Measurements from ENCODE around the gene RNASE12. TPM values are rescaled to one million over a fixed set of nuclear protein-coding genes. Genes with fewer than 3 reads are reported as not detected.
"Not testable (repeated sequence)": the region's sequence is repeated elsewhere in the genome, so short reads cannot be mapped to it uniquely, and the experiment has no call there.

Gene RNASE12
- total RNA-seq, 1 donor from 2014 or later = not detected

DNA sequence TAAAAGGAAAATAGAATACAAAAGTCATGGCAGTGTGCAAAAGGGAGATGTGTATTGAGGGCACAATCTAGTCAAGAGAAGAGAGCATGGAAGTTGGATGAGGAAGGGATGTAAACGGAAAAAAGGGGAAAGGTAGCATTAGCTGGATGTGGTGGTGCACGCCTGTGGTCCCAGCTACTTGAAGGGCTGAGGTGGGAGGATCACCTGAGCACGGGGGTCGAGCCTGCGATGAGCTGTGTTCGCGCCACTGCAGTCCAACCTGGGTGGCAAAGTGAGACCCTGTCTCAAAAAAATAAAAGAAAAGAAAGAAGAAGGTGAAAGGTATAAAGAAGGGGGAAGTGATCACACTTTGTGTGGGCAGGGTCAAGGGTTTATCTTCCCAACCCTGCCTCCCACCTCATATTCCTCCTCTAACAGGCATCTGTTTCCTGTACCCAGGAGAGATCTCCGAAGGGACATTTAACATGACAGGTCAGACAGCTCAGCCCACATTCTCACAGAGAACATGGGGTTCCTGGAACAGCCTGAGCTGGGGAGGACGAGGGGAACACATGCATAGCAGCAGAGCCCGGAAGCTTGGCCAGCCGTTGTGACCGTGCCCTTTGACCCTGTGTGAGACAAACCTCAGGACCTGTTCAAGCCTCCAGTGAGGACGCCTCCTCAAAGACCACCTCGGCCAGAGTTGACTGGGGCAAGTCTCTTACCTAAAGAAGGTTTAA lies 12.2 kb downstream of the RNASE12 start:
- no peak for DNase-seq (ENCODE audit: low spot score in 2 of 2, unreplicated experiment in 2 of 2)
- TF ChIP-seq, protein P1, sequence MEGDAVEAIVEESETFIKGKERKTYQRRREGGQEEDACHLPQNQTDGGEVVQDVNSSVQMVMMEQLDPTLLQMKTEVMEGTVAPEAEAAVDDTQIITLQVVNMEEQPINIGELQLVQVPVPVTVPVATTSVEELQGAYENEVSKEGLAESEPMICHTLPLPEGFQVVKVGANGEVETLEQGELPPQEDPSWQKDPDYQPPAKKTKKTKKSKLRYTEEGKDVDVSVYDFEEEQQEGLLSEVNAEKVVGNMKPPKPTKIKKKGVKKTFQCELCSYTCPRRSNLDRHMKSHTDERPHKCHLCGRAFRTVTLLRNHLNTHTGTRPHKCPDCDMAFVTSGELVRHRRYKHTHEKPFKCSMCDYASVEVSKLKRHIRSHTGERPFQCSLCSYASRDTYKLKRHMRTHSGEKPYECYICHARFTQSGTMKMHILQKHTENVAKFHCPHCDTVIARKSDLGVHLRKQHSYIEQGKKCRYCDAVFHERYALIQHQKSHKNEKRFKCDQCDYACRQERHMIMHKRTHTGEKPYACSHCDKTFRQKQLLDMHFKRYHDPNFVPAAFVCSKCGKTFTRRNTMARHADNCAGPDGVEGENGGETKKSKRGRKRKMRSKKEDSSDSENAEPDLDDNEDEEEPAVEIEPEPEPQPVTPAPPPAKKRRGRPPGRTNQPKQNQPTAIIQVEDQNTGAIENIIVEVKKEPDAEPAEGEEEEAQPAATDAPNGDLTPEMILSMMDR (IDR thresholded peaks at IDR 0.05; ENCODE audit: unreplicated experiment) = no peak
- no peaks in the 10 kb centered on the region for H3K36me3 Mint-ChIP-seq
- no peak overlapping the region for H3K4me3 Mint-ChIP-seq
- no peaks in the 10 kb centered on the region for H3K9me3 Mint-ChIP-seq
- no peaks in the 10 kb centered on the region for H3K4me1 Mint-ChIP-seq
- H3K27ac Mint-ChIP-seq = no peak overlapping the region
- H3K27me3 Mint-ChIP-seq (ENCODE audit: low read depth) = no peaks in the 10 kb centered on the region

DNA sequence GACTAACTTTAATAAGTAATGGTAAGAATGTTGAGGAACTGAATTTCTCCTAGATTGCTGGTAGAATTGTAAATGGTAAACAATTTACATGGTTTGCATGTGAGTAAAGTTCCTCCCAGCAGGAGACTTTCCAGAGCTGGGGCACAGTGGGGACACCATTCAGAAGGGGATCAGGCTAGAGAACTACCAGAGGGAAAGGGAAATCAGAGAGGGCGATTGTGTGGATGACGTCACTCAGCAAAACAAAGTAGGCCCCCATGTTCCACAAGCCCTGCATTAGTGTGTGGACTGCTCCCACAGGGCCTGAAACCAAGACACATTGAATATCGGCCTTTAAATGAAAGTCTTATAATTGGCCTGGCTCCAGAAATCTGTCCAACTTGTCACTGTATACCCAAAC lies 12.9 kb downstream of the RNASE12 start:
- Mint-ChIP-seq H3K36me3 (no peaks in the 10 kb centered on the region), H3K27me3 (ENCODE audit: low read depth) (no peaks in the 10 kb centered on the region), H3K27ac (no peak overlapping the region), H3K9me3 (no peaks in the 10 kb centered on the region), H3K4me3 (no peak overlapping the region), H3K4me1 (no peaks in the 10 kb centered on the region)
- no peak for DNase-seq (ENCODE audit: low spot score in 2 of 2, unreplicated experiment in 2 of 2)
- TF ChIP-seq, protein P1 (IDR thresholded peaks at IDR 0.05; ENCODE audit: unreplicated experiment) = no peak

DNA sequence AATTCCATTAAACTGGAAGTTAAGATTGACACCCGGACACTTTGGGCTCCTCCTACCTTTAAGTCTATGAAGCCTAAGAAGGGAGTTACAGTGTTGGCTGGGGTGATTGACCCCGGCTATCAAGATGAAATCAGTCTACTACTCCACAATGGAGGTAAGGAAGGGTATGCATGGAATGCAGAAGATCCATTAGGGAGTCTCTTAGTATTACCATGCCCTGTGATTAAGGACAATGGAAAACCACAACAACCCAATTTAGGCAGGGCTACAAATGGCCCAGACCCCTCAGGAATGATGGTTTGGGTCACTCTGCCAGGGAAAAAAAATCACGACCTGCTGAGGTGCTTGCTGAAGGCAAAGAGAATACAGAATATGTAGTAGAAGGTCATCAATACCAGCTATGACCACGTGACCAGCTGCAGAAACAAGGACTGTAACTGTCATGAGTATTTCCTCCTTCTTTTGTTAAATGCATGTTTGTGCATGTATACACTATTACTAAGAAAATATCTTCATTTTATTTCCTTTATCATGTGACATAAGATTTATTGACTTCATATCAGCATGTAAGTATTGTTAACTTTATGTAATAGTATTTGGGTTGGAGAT lies 18.7 kb downstream of the RNASE12 start:
- not testable (repeated sequence) for H3K36me3 Mint-ChIP-seq; H3K27me3 Mint-ChIP-seq (ENCODE audit: low read depth); H3K4me3 Mint-ChIP-seq; H3K27ac Mint-ChIP-seq; DNase-seq (ENCODE audit: low spot score in 2 of 2, unreplicated experiment in 2 of 2); H3K4me1 Mint-ChIP-seq
- H3K9me3 Mint-ChIP-seq = peaks cover 15% of the 10 kb centered on the region

DNA sequence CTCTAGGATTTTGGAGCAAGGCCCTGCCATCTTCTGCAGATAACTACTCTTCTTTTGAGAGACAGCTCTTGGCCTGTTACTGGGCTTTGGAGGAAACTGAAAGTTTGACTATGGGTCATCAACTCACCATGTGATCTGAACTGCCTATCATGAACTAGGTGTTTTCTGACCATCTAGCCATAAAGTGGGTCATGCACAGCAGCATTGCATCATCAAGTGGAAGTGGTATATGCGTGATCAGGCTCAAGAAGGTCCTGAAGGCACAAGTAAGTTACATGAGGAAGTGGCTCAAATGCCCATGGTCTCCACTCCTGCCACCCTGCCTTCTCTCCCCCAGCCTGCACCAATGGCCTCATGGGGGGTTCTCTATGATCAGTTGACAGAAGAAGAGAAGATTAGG lies 20.5 kb downstream of the RNASE12 start:
- DNase-seq (ENCODE audit: low spot score in 2 of 2, unreplicated experiment in 2 of 2); H3K36me3 Mint-ChIP-seq; H3K27ac Mint-ChIP-seq; H3K27me3 Mint-ChIP-seq (ENCODE audit: low read depth); H3K4me3 Mint-ChIP-seq; H3K4me1 Mint-ChIP-seq: not testable (repeated sequence)
- peaks cover 15% of the 10 kb centered on the region for H3K9me3 Mint-ChIP-seq

DNA sequence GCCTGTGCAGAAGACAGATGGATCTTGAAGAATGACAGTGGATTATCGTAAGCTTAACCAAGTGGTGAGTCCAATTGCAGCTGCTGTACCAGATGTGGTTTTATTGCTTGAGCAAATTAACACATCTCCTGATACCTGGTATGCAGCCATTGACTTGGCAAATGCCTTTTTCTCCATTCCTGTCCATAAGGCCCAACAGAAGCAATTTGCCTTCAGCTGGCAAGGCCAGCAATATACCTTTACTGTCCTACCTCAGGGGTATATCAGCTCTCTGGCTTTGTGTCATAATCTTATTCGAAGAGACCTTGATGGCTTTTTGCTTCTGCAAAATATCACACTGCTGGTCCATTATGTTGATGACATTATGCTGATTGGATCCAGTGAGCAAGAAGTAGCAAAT lies 21.3 kb downstream of the RNASE12 start:
- not testable (repeated sequence) for H3K27ac Mint-ChIP-seq; H3K4me3 Mint-ChIP-seq; H3K36me3 Mint-ChIP-seq; H3K4me1 Mint-ChIP-seq; DNase-seq (ENCODE audit: low spot score in 2 of 2, unreplicated experiment in 2 of 2); H3K27me3 Mint-ChIP-seq (ENCODE audit: low read depth)
- peaks cover 15% of the 10 kb centered on the region for H3K9me3 Mint-ChIP-seq

DNA sequence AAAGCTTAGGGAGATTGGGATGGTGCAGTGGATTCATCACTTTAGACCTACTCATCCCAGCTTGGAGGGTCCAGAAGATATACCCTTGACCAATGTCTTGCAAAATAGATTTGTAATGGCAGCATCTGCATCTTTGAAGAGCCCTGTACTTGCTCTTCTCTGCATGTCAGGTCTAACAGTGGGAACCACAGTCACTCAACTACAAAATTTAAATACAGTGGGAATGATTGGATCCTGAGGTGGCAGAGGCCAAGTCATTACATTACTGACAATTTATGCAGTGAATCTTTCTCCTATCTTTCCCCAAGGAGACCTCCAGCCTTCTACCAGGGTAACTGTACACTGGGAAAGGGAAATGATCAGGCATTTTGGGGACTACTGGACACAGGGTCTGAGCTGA lies 22.1 kb downstream of the RNASE12 start:
- TF ChIP-seq, protein P1 (IDR thresholded peaks at IDR 0.05; ENCODE audit: unreplicated experiment) = no peak
- Mint-ChIP-seq H3K4me1 (no peaks in the 10 kb centered on the region), H3K36me3 (no peaks in the 10 kb centered on the region), H3K4me3 (no peak overlapping the region), H3K9me3 (peaks cover 15% of the 10 kb centered on the region), H3K27ac (no peak overlapping the region), H3K27me3 (ENCODE audit: low read depth) (no peaks in the 10 kb centered on the region)
- DNase-seq (ENCODE audit: low spot score in 2 of 2, unreplicated experiment in 2 of 2) = no peak

DNA sequence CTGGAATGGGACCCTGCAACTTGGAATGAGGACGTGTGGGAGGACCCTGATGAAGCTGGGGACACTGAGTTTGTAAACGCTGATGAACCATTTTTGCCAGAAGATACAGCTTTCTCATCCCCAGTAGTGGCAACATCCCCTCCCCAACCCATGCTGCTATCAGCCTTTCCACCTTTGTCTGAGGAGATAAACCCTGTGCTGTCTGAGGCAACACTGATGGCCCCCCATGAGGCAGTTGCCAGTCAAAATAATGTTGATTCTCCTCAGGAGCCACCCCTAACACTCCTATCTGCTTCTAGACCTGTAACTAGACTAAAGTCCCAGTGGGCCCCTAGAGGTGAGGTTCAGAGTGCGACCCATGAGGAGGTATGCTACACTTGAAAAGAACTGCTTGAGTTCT lies 22.8 kb downstream of the RNASE12 start:
- no peaks in the 10 kb centered on the region for H3K27me3 Mint-ChIP-seq (ENCODE audit: low read depth)
- H3K36me3 Mint-ChIP-seq = no peaks in the 10 kb centered on the region
- no peak for DNase-seq (ENCODE audit: low spot score in 2 of 2, unreplicated experiment in 2 of 2)
- H3K4me1 Mint-ChIP-seq = no peaks in the 10 kb centered on the region
- no peak overlapping the region for H3K4me3 Mint-ChIP-seq
- H3K27ac Mint-ChIP-seq = no peak overlapping the region
- peaks cover 15% of the 10 kb centered on the region for H3K9me3 Mint-ChIP-seq
- TF ChIP-seq, protein P1 (IDR thresholded peaks at IDR 0.05; ENCODE audit: unreplicated experiment) = no peak

DNA sequence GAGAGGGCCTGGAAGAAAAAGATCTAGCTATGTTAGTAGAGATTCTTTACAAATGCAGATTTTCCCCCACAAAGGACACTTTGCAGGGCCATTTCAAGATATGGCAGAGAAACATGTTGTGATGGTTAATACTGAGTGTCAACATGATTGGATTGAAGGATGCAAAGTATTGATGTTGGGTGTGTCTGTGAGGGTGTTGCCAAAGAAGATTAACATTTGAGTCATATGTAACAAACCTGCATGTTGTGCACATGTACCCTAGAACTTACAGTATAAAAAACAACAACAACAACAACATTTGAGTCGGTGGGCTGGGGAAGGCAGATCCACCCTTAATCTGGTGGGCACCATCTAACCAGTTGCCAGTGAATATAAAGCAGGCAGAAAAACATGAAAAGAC lies 24.0 kb downstream of the RNASE12 start:
- H3K27ac Mint-ChIP-seq; H3K4me1 Mint-ChIP-seq; DNase-seq (ENCODE audit: low spot score in 2 of 2, unreplicated experiment in 2 of 2); H3K36me3 Mint-ChIP-seq; H3K4me3 Mint-ChIP-seq; H3K27me3 Mint-ChIP-seq (ENCODE audit: low read depth): not testable (repeated sequence)
- peaks cover 13% of the 10 kb centered on the region for H3K9me3 Mint-ChIP-seq
